HEK293 (cell line): ENCODE measurements around the gene ZNF284.

Experiments used
- KLF10 ChIP-seq: fragments of 450-650 bp; IDR thresholded peaks from 2 replicates; pipeline ENCODE4 v1.5.1; 2018; ENCODE audit warnings: missing biosample characterization, mild to moderate bottlenecking, missing genetic modification characterization
- KLF16 ChIP-seq: fragments of 450-650 bp; formaldehyde crosslinking; IDR thresholded peaks from 2 replicates; pipeline ENCODE4 v1.5.1; 2017; ENCODE audit warnings: missing biosample characterization, missing genetic modification characterization
- SP2 ChIP-seq: fragments of 450-650 bp; formaldehyde crosslinking; IDR thresholded peaks from 2 replicates; pipeline ENCODE4 v1.5.1; 2016; ENCODE audit warnings: missing biosample characterization, missing genetic modification characterization
- YY1 ChIP-seq: fragments of 450-650 bp; formaldehyde crosslinking; IDR thresholded peaks from 2 replicates; pipeline ENCODE4 v1.5.1; 2018; ENCODE audit warnings: missing biosample characterization, missing genetic modification characterization
- ZBTB8A ChIP-seq: fragments of 450-650 bp; formaldehyde crosslinking; IDR thresholded peaks from 2 replicates; pipeline ENCODE4 v1.5.1; 2016; ENCODE audit warnings: missing biosample characterization, missing genetic modification characterization
- ZNF169 ChIP-seq: fragments of 450-650 bp; formaldehyde crosslinking; IDR thresholded peaks from 2 replicates; pipeline ENCODE4 v1.5.1; 2016; ENCODE audit warnings: missing biosample characterization, missing genetic modification characterization
- ZNF521 ChIP-seq: fragments of 450-650 bp; formaldehyde crosslinking; IDR thresholded peaks from 2 replicates; pipeline ENCODE4 v1.5.1; 2017; ENCODE audit warnings: missing biosample characterization, mild to moderate bottlenecking, missing genetic modification characterization
- TF ChIP-seq, protein P1 (sequence below): fragments of 450-650 bp; formaldehyde crosslinking; IDR thresholded peaks from 2 replicates; pipeline ENCODE4 v1.5.1; 2016; ENCODE audit warnings: missing biosample characterization, missing genetic modification characterization
- TF ChIP-seq, protein P2 (sequence below): fragments of 450-650 bp; formaldehyde crosslinking; IDR thresholded peaks from 2 replicates; pipeline ENCODE4 v1.5.1; 2016; ENCODE audit warnings: missing biosample characterization, missing genetic modification characterization

DNA sequence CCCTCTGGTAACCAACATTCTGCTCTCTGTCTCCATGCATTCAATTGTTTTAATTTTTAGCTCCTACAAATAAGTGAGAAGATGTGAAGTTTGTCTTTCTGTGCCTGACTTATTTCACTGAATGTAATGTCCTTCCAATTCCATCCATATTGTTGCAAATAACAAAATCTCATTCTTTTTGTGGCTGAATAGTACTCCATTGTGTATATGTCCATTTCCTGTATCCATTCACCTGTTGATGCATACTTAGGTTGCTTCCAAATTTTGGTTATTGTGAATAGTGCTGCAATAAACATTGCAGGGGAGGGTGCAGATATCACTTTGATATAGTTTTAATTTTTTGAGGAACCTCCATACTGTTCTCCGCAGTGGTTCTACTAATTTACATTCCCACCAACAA is 2.5 kb upstream of the ZNF284 start:
- TF ChIP-seq ZNF169 = no peak
- no peak for TF ChIP-seq ZBTB8A
- TF ChIP-seq KLF10 (tag by site-specific recombination) = no peak
- TF ChIP-seq, protein P1, sequence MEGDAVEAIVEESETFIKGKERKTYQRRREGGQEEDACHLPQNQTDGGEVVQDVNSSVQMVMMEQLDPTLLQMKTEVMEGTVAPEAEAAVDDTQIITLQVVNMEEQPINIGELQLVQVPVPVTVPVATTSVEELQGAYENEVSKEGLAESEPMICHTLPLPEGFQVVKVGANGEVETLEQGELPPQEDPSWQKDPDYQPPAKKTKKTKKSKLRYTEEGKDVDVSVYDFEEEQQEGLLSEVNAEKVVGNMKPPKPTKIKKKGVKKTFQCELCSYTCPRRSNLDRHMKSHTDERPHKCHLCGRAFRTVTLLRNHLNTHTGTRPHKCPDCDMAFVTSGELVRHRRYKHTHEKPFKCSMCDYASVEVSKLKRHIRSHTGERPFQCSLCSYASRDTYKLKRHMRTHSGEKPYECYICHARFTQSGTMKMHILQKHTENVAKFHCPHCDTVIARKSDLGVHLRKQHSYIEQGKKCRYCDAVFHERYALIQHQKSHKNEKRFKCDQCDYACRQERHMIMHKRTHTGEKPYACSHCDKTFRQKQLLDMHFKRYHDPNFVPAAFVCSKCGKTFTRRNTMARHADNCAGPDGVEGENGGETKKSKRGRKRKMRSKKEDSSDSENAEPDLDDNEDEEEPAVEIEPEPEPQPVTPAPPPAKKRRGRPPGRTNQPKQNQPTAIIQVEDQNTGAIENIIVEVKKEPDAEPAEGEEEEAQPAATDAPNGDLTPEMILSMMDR (tag by site-specific recombination) = no peak
- TF ChIP-seq KLF16 (tag by site-specific recombination) = no peak
- TF ChIP-seq, protein P2, sequence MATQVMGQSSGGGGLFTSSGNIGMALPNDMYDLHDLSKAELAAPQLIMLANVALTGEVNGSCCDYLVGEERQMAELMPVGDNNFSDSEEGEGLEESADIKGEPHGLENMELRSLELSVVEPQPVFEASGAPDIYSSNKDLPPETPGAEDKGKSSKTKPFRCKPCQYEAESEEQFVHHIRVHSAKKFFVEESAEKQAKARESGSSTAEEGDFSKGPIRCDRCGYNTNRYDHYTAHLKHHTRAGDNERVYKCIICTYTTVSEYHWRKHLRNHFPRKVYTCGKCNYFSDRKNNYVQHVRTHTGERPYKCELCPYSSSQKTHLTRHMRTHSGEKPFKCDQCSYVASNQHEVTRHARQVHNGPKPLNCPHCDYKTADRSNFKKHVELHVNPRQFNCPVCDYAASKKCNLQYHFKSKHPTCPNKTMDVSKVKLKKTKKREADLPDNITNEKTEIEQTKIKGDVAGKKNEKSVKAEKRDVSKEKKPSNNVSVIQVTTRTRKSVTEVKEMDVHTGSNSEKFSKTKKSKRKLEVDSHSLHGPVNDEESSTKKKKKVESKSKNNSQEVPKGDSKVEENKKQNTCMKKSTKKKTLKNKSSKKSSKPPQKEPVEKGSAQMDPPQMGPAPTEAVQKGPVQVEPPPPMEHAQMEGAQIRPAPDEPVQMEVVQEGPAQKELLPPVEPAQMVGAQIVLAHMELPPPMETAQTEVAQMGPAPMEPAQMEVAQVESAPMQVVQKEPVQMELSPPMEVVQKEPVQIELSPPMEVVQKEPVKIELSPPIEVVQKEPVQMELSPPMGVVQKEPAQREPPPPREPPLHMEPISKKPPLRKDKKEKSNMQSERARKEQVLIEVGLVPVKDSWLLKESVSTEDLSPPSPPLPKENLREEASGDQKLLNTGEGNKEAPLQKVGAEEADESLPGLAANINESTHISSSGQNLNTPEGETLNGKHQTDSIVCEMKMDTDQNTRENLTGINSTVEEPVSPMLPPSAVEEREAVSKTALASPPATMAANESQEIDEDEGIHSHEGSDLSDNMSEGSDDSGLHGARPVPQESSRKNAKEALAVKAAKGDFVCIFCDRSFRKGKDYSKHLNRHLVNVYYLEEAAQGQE = no peak
- no peak for TF ChIP-seq ZNF521 (tag by site-specific recombination)
- TF ChIP-seq YY1 = no peak
- TF ChIP-seq SP2 (tag by site-specific recombination) = no peak
